HG02798 (cell line): Measurements from ENCODE around the gene ZDHHC8.
A peak's percentile ranks its signal among the peaks of the same experiment; 100 is the strongest.

Experiments
- ATAC-seq: cut with Tn5 transposase; IDR thresholded peaks from one replicate; pipeline ENCODE4 v1.9.1; 2021; ENCODE audit warnings: mild to moderate bottlenecking; ENCODE audit not compliant: unreplicated experiment, poor library complexity

ZDHHC8 gene, protein sequence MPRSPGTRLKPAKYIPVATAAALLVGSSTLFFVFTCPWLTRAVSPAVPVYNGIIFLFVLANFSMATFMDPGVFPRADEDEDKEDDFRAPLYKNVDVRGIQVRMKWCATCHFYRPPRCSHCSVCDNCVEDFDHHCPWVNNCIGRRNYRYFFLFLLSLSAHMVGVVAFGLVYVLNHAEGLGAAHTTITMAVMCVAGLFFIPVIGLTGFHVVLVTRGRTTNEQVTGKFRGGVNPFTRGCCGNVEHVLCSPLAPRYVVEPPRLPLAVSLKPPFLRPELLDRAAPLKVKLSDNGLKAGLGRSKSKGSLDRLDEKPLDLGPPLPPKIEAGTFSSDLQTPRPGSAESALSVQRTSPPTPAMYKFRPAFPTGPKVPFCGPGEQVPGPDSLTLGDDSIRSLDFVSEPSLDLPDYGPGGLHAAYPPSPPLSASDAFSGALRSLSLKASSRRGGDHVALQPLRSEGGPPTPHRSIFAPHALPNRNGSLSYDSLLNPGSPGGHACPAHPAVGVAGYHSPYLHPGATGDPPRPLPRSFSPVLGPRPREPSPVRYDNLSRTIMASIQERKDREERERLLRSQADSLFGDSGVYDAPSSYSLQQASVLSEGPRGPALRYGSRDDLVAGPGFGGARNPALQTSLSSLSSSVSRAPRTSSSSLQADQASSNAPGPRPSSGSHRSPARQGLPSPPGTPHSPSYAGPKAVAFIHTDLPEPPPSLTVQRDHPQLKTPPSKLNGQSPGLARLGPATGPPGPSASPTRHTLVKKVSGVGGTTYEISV

DNA sequence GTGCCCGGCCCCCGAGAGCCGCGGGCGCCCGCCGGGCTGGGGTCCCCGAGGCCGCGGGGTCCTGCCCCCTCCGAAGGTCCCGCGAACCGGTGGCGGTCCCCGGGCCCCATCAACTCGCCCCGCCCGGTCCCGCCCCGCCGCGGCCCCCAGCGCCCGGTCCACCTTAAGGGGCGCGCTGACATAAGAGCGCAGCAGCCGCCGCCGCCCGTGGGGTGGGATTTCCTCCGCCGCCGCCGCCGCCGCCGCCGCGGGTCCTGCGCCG, at the start of gene ZDHHC8:
TSS of gene ZDHHC8 (plus strand) at position 208 of the 262 bp plus-strand sequence. CDS start 144 bp downstream, outside the sequence.
- peak; percentile 56 for ATAC-seq

DNA sequence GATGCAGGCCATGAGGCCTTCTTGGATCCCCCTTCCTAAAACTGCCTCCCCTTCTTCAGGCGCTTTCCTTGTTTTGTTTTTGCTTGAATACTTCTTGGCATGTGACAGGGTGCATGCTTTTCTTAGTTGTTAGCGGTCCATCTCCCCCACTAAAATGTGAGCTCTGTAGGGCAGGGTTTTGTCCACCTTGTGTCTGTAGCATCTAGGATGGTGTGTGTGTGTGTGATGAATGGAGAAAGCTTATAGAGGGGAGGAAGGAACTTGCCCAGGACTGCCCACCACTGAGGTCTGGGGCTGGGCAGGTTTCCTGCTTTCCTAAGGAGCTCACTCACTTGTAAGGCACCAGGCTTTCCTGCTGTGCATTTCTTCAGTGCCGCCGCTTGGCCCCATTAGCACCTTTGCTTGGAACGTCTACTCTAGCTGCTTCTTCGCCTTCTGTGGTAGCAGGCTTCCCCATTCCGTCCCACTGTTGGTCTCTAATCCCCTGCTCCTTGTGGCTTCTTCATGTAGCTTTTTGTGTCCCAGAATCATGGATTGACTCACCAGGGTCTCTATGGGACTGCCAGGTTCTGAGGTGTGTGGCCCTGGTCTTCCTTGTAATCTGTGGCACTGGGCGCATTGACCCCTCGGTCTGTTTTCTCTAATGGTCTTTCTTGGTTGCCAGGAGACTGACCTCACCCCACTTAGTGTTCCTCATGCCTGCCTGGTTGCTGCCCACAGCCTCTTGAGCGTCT, 48.3 kb upstream of the ZDHHC8 start:
- ATAC-seq: no peak

DNA sequence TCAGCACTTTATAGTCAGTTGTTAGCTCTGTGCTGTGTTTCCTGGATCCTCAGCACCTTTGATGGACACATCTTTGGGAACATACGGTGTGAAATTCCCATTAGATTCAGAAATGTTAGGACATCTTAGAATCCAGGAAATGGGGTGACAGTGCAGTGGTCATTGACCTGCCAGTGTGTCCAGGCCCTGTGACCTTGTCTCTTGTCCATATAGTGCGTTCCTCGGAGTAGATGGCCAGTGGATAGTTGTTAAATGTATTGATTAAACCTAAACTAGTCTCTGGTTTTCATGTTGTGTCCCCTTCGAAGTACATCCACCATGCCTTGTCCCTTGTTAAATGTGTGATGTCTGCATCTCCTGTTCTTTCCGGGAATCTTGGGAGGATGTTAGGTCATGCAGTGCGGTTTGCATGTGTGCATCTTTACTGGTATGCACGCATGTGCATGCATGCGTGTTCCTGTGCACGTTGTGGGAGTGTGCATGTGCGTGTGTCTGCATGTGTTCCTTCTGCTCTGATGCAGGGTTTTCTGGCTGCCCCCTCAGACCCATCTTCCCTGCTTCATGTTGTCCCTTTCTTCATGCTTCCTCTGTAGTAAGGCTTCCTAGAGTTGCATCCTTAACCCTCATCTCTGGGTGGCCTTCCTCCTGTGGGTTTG, 47.6 kb upstream of the ZDHHC8 start:
- no peak for ATAC-seq

DNA sequence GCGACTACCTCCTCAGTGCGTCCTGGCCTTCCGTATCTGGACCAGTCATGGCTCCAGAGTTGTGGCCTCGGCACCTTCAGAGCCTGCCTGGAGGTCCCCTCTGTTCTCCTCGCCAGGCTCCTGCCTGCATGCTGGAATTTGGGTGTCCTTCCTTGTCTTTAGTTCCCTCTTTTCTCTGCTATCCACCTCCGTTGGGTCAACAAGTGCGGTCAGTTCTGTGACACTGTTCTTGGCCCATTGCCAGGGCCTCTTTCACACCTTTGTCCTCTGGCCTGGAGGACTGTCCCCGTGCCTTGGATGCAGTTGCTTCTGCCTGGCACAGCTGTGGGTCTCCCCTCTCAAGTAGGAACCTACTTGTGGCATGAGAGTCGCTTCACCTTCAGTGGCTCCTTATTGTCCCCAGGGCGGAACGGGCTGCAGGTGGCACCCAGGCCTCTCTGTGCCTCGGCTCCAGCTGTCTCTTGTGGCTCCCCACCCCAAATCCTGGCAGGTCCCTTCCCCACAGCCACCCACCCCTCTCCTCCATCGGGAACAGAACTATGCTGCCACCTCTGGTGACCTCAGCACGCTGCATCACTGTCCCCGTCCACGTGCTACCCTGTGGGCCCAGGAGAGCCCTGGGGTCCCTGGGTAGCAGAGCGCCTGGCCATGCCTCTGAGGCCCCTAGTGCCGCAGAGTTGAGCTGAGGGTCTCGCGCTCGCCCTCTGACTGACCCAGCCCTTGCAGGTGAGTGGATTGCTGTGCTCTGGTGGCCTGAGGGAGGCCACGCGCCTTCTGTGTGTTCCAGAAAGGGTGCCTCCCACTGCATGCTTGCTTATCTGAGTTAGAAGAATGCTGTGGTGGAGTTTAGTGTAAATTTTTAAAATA, 46.8 kb upstream of the ZDHHC8 start:
- ATAC-seq: no peak

DNA sequence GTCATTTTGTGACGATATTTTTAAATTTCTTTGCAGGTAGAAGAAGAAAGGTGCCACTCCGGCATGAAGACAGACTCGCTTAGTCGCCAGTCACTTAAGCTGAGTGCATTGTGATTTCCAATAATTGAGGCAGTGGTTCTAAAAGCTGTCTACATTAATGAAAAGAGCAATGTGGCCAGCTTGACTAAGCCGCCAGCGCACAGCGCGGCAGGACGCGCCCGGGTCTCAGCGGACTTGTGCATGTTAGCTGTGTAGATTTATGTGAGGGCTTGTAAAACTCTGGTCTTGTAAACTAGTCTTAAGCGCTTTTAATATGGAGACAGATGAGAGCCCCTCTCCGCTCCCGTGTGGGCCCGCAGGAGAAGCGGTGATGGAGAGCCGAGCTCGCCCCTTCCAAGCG, 46.0 kb upstream of the ZDHHC8 start:
- no peak for ATAC-seq

DNA sequence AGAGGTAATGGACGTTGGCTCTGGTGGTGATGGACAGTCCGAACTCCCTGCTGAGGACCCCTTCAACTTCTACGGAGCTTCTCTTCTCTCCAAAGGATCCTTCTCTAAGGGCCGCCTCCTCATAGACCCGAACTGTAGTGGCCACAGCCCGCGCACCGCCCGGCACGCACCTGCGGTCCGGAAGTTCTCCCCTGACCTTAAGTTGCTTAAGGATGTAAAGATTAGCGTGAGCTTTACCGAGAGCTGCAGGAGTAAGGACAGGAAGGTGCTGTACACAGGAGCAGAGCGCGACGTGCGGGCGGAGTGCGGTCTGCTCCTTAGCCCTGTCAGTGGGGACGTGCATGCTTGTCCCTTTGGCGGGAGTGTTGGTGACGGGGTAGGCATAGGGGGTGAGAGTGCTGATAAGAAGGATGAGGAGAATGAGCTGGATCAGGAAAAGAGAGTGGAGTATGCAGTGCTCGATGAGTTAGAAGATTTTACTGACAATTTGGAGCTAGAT, 45.5 kb upstream of the ZDHHC8 start:
- ATAC-seq: no peak

DNA sequence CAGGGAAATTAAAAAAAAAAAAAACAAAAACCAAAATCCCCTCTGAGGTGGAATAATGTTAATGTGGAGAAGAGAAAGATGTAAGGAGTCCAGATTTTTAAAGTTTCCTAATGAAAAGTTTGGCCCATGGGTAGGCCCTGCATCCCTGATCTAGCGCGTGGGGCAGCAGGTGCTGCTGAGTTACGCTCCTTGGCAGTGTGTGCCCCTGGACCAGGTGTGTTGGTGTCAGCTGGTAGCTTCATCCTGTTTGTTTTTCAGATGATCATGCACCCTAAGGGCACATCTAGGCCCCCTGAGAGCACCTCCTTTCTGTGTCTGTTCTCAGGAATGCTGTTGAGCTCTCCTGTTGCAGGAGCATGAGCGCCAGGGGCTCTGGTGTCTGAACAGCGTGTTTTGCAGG, 44.8 kb upstream of the ZDHHC8 start:
- no peak for ATAC-seq

DNA sequence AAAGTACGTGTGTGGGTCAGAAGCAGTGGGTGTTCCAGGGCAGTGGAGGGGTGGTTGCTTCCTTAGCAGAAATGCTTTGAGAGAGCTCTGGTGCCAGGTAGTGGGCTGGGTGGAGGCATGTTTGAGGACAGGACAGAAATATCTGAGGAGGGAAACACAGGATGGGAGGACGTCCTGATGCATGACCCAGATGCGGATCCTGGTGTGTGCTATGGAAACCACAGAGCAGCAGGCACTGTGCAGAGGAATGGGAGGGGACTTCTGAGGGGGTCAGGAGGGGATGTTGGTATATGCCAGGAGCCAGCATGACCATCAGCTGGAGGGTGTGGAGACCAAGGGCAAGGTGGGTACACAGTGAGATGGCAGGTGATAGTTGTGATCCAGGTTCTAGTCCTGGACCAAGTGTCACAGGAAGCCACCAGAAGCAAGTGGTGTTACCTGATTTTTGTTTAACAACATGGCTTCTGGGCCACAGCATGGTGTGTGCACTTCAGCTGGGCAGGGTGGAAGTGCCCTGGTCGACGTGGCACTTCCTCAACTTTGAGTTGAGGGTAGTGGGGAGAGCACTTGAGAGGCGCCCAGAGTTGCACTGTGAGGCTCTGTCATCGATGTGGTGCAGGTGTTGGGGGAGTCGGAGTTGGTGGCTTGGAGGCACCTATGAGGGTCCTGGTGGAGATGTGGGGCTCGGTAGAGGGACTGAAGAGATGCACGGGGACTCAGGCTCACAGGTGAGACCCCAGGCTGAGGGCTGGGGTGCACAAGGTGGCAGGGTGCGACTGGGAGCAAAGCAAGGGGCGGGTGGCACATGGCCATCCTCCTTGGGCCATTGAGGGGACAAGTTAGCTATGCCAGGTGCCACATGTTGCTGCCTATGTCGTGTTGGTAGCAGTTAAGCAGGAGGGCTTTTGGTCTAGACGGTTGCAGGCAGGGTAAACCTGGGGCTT, 44.0 kb upstream of the ZDHHC8 start:
- no peak for ATAC-seq

DNA sequence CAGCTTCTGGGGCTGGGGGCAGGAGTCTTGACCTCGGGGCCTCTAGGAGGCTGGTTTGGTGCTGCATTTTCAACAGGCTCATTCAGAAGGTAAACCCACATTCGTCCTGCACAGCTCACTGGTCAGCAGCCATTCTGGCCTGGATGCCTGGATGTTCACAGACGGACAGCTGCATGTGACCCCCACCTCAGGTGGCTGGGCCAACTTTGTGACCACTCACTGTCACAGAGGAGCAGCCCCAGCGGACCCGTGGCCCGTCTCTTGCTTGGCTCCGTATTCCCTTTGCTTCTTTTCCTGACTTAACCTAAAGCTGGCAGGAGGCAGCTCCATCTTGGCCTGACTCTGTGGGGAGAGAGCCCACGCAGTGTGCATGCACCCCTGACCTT, 43.3 kb upstream of the ZDHHC8 start:
- no peak for ATAC-seq

DNA sequence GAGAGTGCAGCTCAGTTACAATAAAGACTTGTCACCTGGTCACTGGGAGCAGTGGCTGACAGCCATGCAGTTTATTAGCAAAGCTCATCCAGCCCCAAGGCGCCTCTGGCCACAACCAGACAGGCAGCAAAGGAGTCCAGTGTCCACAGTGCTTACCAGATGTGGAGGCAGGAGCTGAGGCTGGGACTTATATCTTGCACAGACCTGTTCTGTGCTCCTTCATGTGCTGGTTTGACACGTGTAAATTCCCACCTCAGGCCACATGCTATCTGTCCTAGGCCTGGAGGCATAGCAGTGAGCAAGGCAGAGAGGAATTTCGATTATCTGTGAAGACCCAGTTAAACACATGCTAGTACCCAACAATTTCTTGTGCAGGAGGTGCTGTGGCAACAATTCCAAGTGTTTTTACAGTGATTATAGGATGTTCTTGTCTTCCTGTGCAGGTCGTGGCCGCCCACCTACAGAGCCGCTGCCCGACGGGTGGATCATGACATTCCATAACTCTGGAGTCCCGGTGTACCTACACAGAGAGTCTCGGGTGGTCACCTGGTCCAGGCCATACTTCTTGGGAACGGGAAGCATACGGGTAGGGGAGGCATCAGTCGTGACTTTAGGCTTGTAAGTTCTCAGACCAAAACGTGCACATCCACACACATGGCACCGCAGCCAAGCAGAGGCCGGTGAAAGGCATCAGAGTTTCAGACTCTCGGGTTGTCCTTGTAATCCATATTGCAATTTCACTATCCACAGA, 42.2 kb upstream of the ZDHHC8 start:
- ATAC-seq: no peak

DNA sequence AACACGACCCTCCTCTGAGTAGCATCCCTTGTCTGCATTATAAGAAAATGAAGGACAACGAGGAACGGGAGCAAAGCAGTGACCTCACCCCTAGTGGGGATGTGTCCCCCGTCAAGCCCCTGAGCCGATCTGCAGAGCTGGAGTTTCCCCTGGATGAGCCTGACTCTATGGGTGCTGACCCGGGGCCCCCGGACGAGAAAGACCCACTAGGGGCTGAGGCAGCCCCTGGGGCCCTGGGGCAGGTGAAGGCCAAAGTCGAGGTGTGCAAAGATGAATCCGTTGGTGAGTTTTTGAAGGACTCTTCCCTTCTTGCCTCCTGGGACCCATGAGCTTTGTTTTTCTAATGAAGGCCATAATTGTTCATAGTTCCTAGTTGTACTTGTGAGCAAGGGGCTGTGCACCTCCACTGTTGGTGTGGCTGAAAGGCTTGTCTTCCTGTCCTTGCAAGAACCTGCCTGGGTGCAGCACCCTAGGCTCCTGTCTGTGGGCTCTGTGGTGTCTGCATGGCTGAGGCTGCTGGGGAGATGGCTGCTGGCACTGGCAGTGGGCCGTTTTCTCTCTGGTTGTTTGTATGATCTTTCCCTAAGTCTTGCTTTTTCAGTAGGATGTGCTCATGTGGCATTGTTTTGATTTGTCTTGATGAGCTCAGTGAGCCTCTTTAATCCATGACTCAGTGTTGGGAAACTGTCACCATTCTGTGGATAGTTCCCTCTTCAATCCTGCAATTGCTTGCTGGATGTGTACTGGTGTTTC, 41.5 kb upstream of the ZDHHC8 start:
- ATAC-seq: no peak

DNA sequence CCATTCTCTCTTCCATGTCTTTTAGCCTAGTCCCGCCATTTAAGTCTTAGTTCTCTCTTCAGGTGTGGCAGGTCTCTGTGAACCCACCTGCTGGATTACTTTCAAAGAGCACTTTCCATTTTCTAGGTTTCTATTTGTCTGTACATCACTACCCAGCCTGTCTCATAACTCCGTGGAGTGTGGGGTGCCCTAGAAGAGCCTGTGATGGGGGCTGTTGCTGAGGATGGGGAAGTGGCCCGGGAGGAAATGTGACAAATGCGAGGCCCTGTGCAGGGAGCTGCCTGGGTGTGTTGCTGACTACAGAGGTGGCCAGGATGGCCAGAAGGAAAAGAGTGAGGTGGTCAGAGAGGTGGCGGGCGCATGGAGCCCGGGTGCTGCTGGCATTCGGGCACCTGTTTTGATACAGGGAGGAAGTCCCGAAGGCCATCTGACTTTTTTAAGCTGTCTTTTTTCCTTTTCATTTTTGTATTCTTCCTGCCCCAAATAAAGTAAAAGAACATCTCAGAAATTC, 40.8 kb upstream of the ZDHHC8 start:
- no peak for ATAC-seq

DNA sequence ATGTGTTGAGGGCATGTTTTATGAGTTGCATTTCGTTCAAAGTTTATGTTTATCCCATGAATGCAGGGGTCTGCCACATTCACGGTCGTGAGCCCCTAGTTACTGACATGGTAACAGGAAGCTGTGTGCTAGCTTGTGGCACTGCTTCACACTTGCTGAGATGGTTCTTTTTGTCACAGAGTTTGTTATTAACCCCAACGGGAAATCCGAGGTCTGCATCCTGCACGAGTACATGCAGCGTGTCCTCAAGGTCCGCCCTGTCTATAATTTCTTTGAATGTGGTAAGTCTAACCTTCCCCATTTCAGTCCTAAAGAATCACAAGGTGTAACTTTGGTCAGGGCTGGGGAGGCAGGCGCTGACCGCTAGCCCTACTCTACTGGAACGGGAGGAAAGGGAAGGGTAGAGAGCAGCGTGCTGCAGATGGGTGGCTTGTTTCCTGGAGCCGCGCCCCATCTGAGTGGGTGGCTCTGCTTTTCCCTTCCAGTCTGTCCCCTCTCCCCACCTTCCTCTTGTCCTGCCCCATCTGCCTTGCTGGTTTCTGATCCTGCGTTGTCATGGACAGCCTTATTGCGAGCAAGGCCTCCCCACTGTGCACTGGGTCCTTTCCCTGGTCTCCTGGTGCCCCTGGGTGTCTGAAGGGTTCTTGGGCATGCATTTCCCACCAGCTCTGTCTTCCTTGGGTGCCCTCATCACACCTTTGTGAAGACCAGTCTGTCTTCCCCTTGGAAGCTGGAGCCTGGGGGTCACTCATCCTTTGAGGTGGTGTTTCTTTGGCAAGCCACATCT, 39.7 kb upstream of the ZDHHC8 start:
- no peak for ATAC-seq

DNA sequence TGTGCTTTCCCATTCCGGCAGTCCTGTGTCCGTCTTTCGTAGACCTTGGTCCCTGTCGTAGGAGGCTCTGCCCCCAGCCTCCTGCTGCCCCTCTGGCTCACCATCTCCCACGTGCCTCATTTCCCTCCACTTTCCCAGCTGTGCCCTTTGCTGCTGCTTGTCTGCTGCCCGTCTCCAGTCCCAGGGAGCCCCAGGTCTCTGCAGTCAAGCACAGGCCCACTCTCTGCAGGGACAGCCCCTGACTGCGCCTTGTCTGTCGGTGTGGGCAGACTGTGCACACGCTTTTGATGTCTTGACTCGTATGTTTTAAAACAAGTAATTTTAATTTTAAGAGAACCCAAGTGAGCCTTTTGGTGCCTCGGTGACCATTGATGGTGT, 39.1 kb upstream of the ZDHHC8 start:
- ATAC-seq: no peak

DNA sequence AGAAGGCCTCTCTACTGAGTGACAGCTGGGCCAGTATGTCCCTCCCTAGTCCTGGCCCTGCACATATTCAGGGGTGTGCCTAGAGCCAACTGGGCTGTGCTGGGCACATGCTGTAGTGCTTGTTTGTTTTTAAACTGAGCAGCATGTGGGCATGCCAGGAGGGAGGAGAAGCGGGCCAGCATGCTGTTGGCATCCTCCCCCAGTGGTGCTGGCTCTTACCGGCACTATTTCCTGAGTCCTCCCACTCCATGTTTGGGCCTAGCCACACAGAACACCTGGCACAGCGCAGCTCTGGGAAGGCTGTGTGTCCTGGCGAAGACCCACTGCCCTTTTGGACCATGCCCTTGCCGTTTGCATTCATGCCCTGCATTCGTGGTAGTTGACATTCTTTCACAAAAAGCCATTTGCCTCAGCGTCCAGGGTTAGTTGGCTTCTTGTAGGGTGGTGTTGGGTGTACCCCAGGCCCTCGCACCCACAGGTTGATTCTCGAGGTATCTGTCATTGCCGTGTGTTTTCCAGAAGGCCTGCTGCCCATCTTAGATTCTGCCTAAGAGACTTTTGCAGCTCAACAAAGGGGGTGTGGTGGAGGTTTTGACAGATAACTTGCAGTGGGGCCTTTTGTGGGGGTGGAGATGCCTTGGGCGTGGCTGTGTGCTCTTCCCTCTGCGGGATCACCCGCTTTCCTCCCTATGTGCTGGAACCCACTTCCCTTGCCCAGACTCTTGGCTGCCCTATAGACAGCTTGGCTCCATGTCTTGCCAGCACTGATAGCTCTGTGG, 38.0 kb upstream of the ZDHHC8 start:
- no peak for ATAC-seq
